C4-2B (cell line): ENCODE data around the gene MTX2.
"Not testable (repeated sequence)": the region's sequence is repeated elsewhere in the genome, so short reads cannot be mapped to it uniquely, and the experiment has no call there.

ENCODE experiments used
- H3K27ac ChIP-seq: fragments of 450-650 bp; 2 replicates; pipeline ENCODE4 v1.5.1; 2017
- CTCF ChIP-seq: fragments of 450-650 bp; conservative IDR thresholded peaks from 2 replicates; pipeline ENCODE4 v1.5.1; 2017; ENCODE audit warnings: mild to moderate bottlenecking
- ZFX ChIP-seq: fragments of 450-650 bp; IDR thresholded peaks from 2 replicates; pipeline ENCODE4 v1.6.1; 2017

MTX2 gene

DNA sequence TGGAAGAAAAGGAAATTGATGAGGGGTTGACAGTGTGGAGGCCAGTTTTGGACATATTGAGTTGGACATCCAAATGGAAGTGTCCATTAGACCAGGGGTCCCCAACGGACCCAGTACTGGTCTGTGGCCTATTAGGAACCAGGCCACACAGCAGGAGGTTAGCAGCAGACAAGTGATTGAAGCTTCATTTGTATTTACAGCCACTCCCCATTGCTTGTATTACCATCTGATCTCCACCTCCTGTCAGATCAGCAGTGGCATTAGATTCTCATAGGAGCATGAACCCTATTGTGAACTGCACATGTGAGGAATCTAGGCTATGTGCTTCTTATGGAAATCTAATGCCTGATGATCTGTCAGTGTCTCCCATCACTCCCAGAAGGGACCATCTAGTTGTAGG, 99.1 kb downstream of the MTX2 start:
- TF ChIP-seq ZFX: no peak

DNA sequence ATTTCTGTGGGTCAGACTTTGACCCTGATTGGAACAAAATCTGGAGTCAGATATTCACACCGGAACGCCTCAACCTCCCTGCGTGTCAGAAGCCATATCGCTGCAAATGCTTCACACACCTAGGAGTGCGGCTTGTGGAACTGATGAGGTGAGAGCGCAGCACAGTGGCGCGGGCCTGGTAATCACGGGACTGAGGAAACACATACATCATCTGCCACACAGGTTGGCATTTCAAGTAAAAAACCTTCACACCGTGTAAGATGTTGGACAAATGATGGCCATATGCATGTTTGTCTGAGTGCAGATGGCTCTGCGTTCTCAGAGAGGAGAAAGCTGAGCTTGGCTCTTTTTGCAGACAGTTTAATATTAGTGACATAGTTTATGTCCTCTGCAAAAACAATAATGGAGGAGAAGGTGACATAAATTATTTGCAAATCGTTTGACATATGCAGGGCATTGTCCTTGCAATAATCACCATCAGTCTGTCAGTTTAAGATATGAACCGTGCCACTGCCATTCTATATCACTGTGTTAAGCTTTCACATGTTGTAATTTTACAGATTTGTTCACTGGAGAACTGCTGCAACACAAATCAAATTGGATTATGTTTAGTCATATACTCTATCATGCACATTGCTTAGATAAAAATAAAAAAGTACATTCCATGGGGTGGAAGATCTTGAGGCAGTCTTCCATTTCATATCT, 101.4 kb downstream of the MTX2 start:
- no peak overlapping the region for H3K27ac ChIP-seq
- TF ChIP-seq ZFX: no peak

More for the DNA sequence above, 99.1 kb downstream of the MTX2 start:
- H3K27ac ChIP-seq: no peak overlapping the region

GRCh38 chr2:176373155-176373554, 103.9 kb downstream of the MTX2 start:
- H3K27ac ChIP-seq: not testable (repeated sequence)

- no peak for TF ChIP-seq CTCF
- TF ChIP-seq ZFX: no peak
Observed at GRCh38 chr2:176378323-176378722, 109.1 kb downstream of the MTX2 start.

GRCh38 chr2:176380341-176380740, 111.1 kb downstream of the MTX2 start:
- H3K27ac ChIP-seq: no peak overlapping the region
- TF ChIP-seq CTCF: no peak
- TF ChIP-seq ZFX: no peak

More at GRCh38 chr2:176378323-176378722, 109.1 kb downstream of the MTX2 start:
- H3K27ac ChIP-seq: no peak overlapping the region

GRCh38 chr2:176383100-176383499, 113.9 kb downstream of the MTX2 start:
- TF ChIP-seq CTCF: no peak
- TF ChIP-seq ZFX: no peak
- H3K27ac ChIP-seq: no peak overlapping the region

DNA sequence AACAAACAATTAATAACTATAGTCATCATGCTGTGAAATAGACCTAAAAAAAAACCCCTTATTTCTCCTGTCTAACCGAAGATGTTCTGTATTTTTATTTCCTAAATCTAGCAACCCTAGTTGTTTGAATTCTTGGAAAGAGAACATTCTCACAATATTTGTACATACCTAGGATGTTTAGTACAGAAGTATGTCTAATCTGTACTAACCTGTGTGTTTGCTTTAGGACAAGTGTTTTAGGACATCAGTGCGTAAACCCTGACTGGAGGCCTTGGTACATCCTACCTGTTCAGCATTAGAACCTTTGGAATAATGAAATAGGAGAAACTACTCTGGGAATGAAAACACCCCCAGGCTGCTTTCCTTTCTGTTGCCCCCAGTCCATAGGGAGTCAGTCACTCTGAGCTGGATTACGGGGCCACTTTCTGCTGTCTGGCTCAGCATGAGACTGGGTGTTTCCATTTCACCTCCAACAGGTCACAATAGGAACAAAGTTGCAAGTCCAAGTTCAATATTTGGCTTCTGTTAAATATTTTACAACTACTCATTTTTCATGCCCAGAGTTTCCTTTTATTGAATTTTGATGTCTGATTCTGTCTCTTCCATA, 114.7 kb downstream of the MTX2 start:
- TF ChIP-seq ZFX: no peak
- TF ChIP-seq CTCF: no peak
- no peak overlapping the region for H3K27ac ChIP-seq

DNA sequence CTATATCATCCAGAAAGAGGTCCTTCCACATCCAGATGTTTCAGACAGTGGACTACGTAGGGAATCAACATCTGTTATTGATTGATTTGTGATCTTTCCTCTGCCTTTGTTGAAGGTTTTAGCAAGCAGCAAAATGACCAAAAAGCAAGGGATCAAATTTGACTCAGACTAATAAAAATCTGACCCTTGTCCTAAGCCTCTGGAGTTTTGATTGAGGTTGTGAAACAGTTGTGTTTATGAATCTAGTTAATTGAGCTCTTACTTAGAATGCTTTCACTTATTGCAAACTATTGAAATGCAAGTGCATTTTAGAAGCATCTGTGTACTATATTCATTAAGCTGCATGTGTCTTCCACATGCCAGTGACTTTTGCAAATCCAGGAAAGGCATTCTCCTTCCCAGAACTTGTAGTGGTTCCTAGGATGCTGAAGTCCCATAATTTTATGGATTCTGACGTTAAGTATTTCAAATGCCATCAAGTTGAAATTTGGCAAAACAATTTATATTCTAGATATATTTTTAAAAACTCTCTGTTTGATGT, 116.0 kb downstream of the MTX2 start:
- TF ChIP-seq ZFX (no peak), CTCF (no peak)

GRCh38 chr2:176385838-176386237, 116.6 kb downstream of the MTX2 start:
- H3K27ac ChIP-seq: no peak overlapping the region
- TF ChIP-seq ZFX: no peak
- no peak for TF ChIP-seq CTCF

More for the DNA sequence above, 116.0 kb downstream of the MTX2 start:
- H3K27ac ChIP-seq: no peak overlapping the region
